B cell (primary cell): Measurements from ENCODE around the gene SSR2. TPM values are rescaled to one million over a fixed set of nuclear protein-coding genes. Genes with fewer than 3 reads are reported as not detected.

Source experiments
- ATAC-seq: fragments of 200-7000 bp; cut with Tn5 transposase; one replicate; pipeline ENCODE4 v1.10.0; 2021; ENCODE audit warnings: low read depth, mild to moderate bottlenecking, moderate number of reproducible peaks, moderate library complexity
- CTCF ChIA-PET: fragments of 350-600 bp; sonication (Branson Sonifier 250); formaldehyde crosslinking; loops from one replicate; lab custom pipeline; 2021; ENCODE audit warnings: antibody characterized with exemption, inconsistent platforms; lab: Charles Lee
- POLR2A ChIA-PET: fragments of 350-600 bp; sonication (Branson Sonifier 250); formaldehyde crosslinking; loops from one replicate; lab custom pipeline; 2021; ENCODE audit warnings: antibody characterized with exemption; lab: Charles Lee
- DNase-seq: peaks from one replicate; pipeline ENCODE4 v3.0.0; 2013
- H2AFZ ChIP-seq: 2 replicates; pipeline ENCODE4 v1.6.1; 2012; ENCODE audit warnings: mild to moderate bottlenecking, low read depth, low read length; ENCODE audit not compliant: insufficient read depth, poor library complexity, severe bottlenecking
- H3K27ac ChIP-seq, 2 donors: 1 replicate in 1 of 2; 2 replicates in 1 of 2; pipeline ENCODE4 v1.5.1; 2012 to 2013; ENCODE audit warnings: low read length in 2 of 2, mild to moderate bottlenecking in 2 of 2, moderate library complexity in 1 of 2
- H3K27me3 ChIP-seq, 4 experiments: fragments of 200-600 bp in 1 of 4; sonication (generic) in 1 of 4; replicated peaks in 1 of 4; 1 replicate in 2 of 4; 2 replicates in 2 of 4; pipeline versions ENCODE4 v1.6.1 to v1.7.0; 2013 to 2016; ENCODE audit warnings: low read length in 3 of 4, mild to moderate bottlenecking in 2 of 4, mixed read lengths in 1 of 4, moderate library complexity in 1 of 4; ENCODE audit not compliant: insufficient read depth in 4 of 4, control insufficient read depth in 3 of 4; ENCODE audit errors: control extremely low read depth in 1 of 4
- H3K36me3 ChIP-seq, 2 experiments: replicated peaks in 1 of 2; 1 replicate in 1 of 2; 2 replicates in 1 of 2; pipeline versions ENCODE4 v1.6.1 to v1.7.1; 2013; ENCODE audit warnings: low read length in 1 of 2; ENCODE audit not compliant: insufficient read depth in 2 of 2, control insufficient read depth in 1 of 2; ENCODE audit errors: control extremely low read depth in 1 of 2, extremely low read depth in 1 of 2
- H3K4me1 ChIP-seq, 2 donors: fragments of 200-600 bp in 1 of 2; sonication (generic) in 1 of 2; 1 replicate in 1 of 2; 2 replicates in 1 of 2; pipeline versions ENCODE4 v1.5.1 to v1.6.1; 2013 to 2017; ENCODE audit warnings: low read length in 2 of 2; ENCODE audit not compliant: control insufficient read depth in 2 of 2, insufficient read depth in 2 of 2
- H3K4me2 ChIP-seq: replicated peaks from 2 replicates; pipeline ENCODE3; 2012; ENCODE audit warnings: mild to moderate bottlenecking, low read depth, low read length; ENCODE audit not compliant: poor library complexity, severe bottlenecking
- H3K4me3 ChIP-seq, 5 experiments: fragments of 200-600 bp in 1 of 5; sonication (generic) in 1 of 5; 1 replicate in 3 of 5; 2 replicates in 2 of 5; pipeline versions ENCODE4 v1.5.1 to v1.7.0; 2011 to 2016; ENCODE audit warnings: low read length in 4 of 5, mild to moderate bottlenecking in 4 of 5, low read depth in 2 of 5, control low read depth in 1 of 5, moderate library complexity in 1 of 5; ENCODE audit not compliant: insufficient read depth in 1 of 5; ENCODE audit errors: control extremely low read depth in 1 of 5, extremely low read depth in 1 of 5
- H3K79me2 ChIP-seq: fragments of 200-600 bp; sonication (generic); one replicate; pipeline ENCODE4 v1.6.0; 2016; ENCODE audit warnings: low read length; ENCODE audit not compliant: control insufficient read depth, insufficient read depth
- H3K9ac ChIP-seq: fragments of 200-600 bp; sonication (generic); 2 replicates; pipeline ENCODE4 v1.6.1; 2017; ENCODE audit warnings: mild to moderate bottlenecking, low read length, moderate library complexity
- H3K9me3 ChIP-seq, 3 donors: one replicate each; pipeline versions ENCODE4 v1.6.1 to v1.7.1; 2013; ENCODE audit warnings: low read length in 2 of 3; ENCODE audit not compliant: control insufficient read depth in 2 of 3, insufficient read depth in 1 of 3; ENCODE audit errors: control extremely low read depth in 1 of 3
- H4K20me1 ChIP-seq: 2 replicates; pipeline ENCODE4 v1.6.0; 2012; ENCODE audit warnings: mild to moderate bottlenecking, low read length; ENCODE audit not compliant: insufficient read depth, control insufficient read depth, poor library complexity, severe bottlenecking
- H3K27ac Mint-ChIP-seq: one replicate; pipeline ENCODE4 v1.8.0; 2021; ENCODE audit warnings: mixed read lengths
- H3K27me3 Mint-ChIP-seq: one replicate; pipeline ENCODE4 v1.8.0; 2021; ENCODE audit warnings: mixed read lengths
- H3K4me1 Mint-ChIP-seq: one replicate; pipeline ENCODE4 v1.8.0; 2021; ENCODE audit warnings: mixed read lengths
- H3K4me3 Mint-ChIP-seq: one replicate; pipeline ENCODE4 v1.8.0; 2021; ENCODE audit warnings: mixed read lengths
- H3K9me3 Mint-ChIP-seq: one replicate; pipeline ENCODE4 v1.8.0; 2022; ENCODE audit warnings: mixed read lengths; ENCODE audit not compliant: insufficient read depth
- EZH2 ChIP-seq: IDR thresholded peaks from 2 replicates; pipeline ENCODE4 v1.6.1; 2012; ENCODE audit warnings: borderline replicate concordance, low read depth, mild to moderate bottlenecking, moderate library complexity, low read length; ENCODE audit not compliant: insufficient read depth, poor library complexity, severe bottlenecking
- WGBS: methylation state at CpG from one replicate; pipeline ENCODE4 v1.1.5; 2013; ENCODE audit warnings: missing lambda C conversion rate; ENCODE audit not compliant: insufficient coverage; 5-methylcytosine and 5-hydroxymethylcytosine counted together
- intact Hi-C: fragments of 100-400 bp; cut with micrococcal nuclease; formaldehyde crosslinking; loops from one replicate; pipeline ENCODE4 v1.10.0; 2022
- polyA plus RNA-seq: library from polyadenylated mRNA; depleted of rRNA; stranded (reverse); fragments of >200 nt; gene quantifications from 2 replicates; pipeline ENCODE4 v1.2.3, GENCODE V29; 2012
- total RNA-seq, 2 donors: library from RNA; stranded (reverse); fragments of 120-200 nt in 1 of 2; gene quantifications; 1 replicate in 1 of 2; 2 replicates in 1 of 2; pipeline versions ENCODE4 v1.2.3 to v1.2.4, GENCODE V29; 2013 to 2022
- TF ChIP-seq, protein P1 (sequence below): fragments of 200-600 bp; IDR thresholded peaks from one replicate; pipeline ENCODE4 v1.8.0; 2022; ENCODE audit warnings: antibody characterized with exemption, mild to moderate bottlenecking

The SSR2 gene
- total and polyA plus RNA-seq, 2 donors (not counting 1 experiment from before 2014, with no cell fraction given) = 160 to 359 TPM

DNA sequence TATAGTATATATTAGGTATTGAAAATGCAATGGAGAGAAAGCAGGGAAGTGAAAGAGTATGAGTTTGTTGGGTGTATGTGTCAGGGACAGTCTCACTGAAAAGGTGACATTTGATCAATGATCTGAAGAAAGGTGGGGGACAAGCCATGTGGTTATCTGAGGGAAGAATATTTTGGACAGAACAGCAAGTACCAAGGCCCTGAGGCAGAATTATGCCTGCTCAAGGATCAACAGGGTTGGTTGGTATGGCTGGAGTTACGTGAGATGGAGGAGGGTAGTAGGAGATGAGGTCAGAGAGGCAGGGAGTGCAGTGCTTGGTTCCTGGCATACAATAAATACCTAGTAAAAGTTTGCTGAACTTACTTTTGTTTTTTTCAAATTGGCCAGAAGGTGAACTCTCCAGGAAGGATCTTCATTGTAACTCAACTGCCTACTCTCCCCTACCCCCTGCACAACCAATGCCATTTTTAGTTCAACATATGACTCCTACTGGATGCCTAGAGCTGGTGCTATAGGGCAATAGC is 35.6 kb upstream of the SSR2 start:
- CTCF ChIA-PET = no interaction called here
- peaks cover 8 to 24% of the 10 kb centered on the region in 2 donors for H3K4me1 ChIP-seq

More for the DNA sequence above, 35.6 kb upstream of the SSR2 start:
- no peak overlapping the region for H3K27ac ChIP-seq
- WGBS = no CpG with 5 or more reads among the region's 1 CpG
- peak; percentile 5 for DNase-seq
- no peaks in the 10 kb centered on the region for H3K27me3 Mint-ChIP-seq
- no peak overlapping the region for H3K9ac ChIP-seq
- H3K4me1 Mint-ChIP-seq = peaks cover 30% of the 10 kb centered on the region
- no peak for TF ChIP-seq EZH2
- TF ChIP-seq, protein P1, sequence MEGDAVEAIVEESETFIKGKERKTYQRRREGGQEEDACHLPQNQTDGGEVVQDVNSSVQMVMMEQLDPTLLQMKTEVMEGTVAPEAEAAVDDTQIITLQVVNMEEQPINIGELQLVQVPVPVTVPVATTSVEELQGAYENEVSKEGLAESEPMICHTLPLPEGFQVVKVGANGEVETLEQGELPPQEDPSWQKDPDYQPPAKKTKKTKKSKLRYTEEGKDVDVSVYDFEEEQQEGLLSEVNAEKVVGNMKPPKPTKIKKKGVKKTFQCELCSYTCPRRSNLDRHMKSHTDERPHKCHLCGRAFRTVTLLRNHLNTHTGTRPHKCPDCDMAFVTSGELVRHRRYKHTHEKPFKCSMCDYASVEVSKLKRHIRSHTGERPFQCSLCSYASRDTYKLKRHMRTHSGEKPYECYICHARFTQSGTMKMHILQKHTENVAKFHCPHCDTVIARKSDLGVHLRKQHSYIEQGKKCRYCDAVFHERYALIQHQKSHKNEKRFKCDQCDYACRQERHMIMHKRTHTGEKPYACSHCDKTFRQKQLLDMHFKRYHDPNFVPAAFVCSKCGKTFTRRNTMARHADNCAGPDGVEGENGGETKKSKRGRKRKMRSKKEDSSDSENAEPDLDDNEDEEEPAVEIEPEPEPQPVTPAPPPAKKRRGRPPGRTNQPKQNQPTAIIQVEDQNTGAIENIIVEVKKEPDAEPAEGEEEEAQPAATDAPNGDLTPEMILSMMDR = no peak
- H3K4me3 Mint-ChIP-seq = peak overlapping the region; percentile 45
- no peak for ATAC-seq
- H4K20me1 ChIP-seq = no peaks in the 10 kb centered on the region
- H2AFZ ChIP-seq = no peak overlapping the region
- H3K27me3 ChIP-seq = no peaks in the 10 kb centered on the region
- no peaks in the 10 kb centered on the region for H3K9me3 Mint-ChIP-seq
- intact Hi-C loops = no loop called here
- peak overlapping the region; percentile 56 for H3K27ac Mint-ChIP-seq
- POLR2A ChIA-PET = interaction anchor here (0.6 kb wide), 1 partner anchor 112 kb away, joined by 3 read pairs; no protein-coding TSS in a partner anchor
- H3K9me3 ChIP-seq = no peaks in the 10 kb centered on the region
- peaks cover 12% of the 10 kb centered on the region for H3K79me2 ChIP-seq
- no peak overlapping the region for H3K4me2 ChIP-seq
- H3K4me3 ChIP-seq = no peak overlapping the region
- peaks cover 0 to 5% of the 10 kb centered on the region in 2 experiments for H3K36me3 ChIP-seq
